Caco-2 (cell line): ENCODE results near the gene KDM4B. TPM values are rescaled to one million over a fixed set of nuclear protein-coding genes. Genes with fewer than 3 reads are reported as not detected.

Source experiments
- BruUV-seq: library from RNA; stranded (reverse); fragments of 400-500 nt; replicated peaks from 2 replicates; lab custom pipeline; 2021; lab: Mats Ljungman, UMichigan
- CTCF ChIA-PET: fragments of 300-600 bp; sonication (Branson Sonifier 250); formaldehyde crosslinking; loops from one replicate; lab custom pipeline; 2022; ENCODE audit warnings: antibody characterized with exemption; lab: Charles Lee
- POLR2A ChIA-PET: fragments of 300-600 bp; sonication (Branson Sonifier 250); formaldehyde crosslinking; loops from one replicate; lab custom pipeline; 2022; ENCODE audit warnings: antibody characterized with exemption; lab: Charles Lee
- DNase-seq, 2 experiments: peaks; one replicate each; pipeline versions ENCODE4 v3.0.0 to v3.0.0-alpha.2; 2020 to 2022
- H3K27me3 ChIP-seq: replicated peaks from 2 replicates; pipeline ENCODE4 v1.6.0; 2011; ENCODE audit warnings: low read length; ENCODE audit not compliant: control insufficient read depth, insufficient read depth
- H3K36me3 ChIP-seq: 2 replicates; pipeline ENCODE4 v1.5.1; 2011; ENCODE audit warnings: low read length; ENCODE audit not compliant: control insufficient read depth, insufficient read depth
- H3K4me1 ChIP-seq: fragments of 250-450 bp; sonication (Bioruptor Pico); 2 replicates; pipeline ENCODE4 v1.5.1; 2020; ENCODE audit warnings: mild to moderate bottlenecking
- H3K4me3 ChIP-seq: 2 replicates; pipeline ENCODE4 v1.5.1; 2011; ENCODE audit warnings: low read depth, mild to moderate bottlenecking, control low read depth, low read length
- H3K9me3 ChIP-seq: fragments of 250-450 bp; sonication (Bioruptor Pico); 2 replicates; pipeline ENCODE4 v1.5.1; 2020; ENCODE audit warnings: mild to moderate bottlenecking, moderate library complexity
- H3K27ac Mint-ChIP-seq: one replicate; pipeline ENCODE4 v1.8.0; 2022; ENCODE audit warnings: mixed read lengths; ENCODE audit not compliant: unreplicated experiment
- H3K27me3 Mint-ChIP-seq: one replicate; pipeline ENCODE4 v1.8.0; 2022; ENCODE audit warnings: mixed read lengths; ENCODE audit not compliant: insufficient read depth, unreplicated experiment
- H3K36me3 Mint-ChIP-seq: one replicate; pipeline ENCODE4 v1.8.0; 2022; ENCODE audit warnings: mild to moderate bottlenecking, mixed read lengths; ENCODE audit not compliant: insufficient read depth, unreplicated experiment
- H3K4me1 Mint-ChIP-seq: one replicate; pipeline ENCODE4 v1.8.0; 2022; ENCODE audit warnings: low read depth, mixed read lengths; ENCODE audit not compliant: unreplicated experiment
- H3K4me3 Mint-ChIP-seq: one replicate; pipeline ENCODE4 v1.8.0; 2022; ENCODE audit warnings: mild to moderate bottlenecking, moderate library complexity, mixed read lengths; ENCODE audit not compliant: unreplicated experiment
- H3K9me3 Mint-ChIP-seq: one replicate; pipeline ENCODE4 v1.8.0; 2022; ENCODE audit warnings: mixed read lengths; ENCODE audit not compliant: unreplicated experiment
- intact Hi-C: fragments of 100-400 bp; cut with micrococcal nuclease; formaldehyde crosslinking; loops from one replicate; pipeline ENCODE4 v1.10.0; 2022; ENCODE audit not compliant: unreplicated experiment
- total RNA-seq: library from RNA; stranded (reverse); gene quantifications from 2 replicates; pipeline ENCODE4 v1.2.3, GENCODE V29; 2022
- TF ChIP-seq, protein P1 (sequence below), 2 experiments: fragments of 200-600 bp in 1 of 2; IDR thresholded peaks; 1 replicate in 1 of 2; 2 replicates in 1 of 2; pipeline versions ENCODE4 v1.5.1 to v1.8.0; 2011 to 2022; ENCODE audit warnings: antibody characterized with exemption in 1 of 2, control low read depth in 1 of 2, inconsistent platforms in 1 of 2, low read depth in 1 of 2, low read length in 1 of 2, mild to moderate bottlenecking in 1 of 2, moderate library complexity in 1 of 2; ENCODE audit not compliant: insufficient read depth in 1 of 2, severe bottlenecking in 1 of 2, unreplicated experiment in 1 of 2

Gene KDM4B
- total RNA-seq, 1 experiment from 2014 or later: 27.4 TPM

DNA sequence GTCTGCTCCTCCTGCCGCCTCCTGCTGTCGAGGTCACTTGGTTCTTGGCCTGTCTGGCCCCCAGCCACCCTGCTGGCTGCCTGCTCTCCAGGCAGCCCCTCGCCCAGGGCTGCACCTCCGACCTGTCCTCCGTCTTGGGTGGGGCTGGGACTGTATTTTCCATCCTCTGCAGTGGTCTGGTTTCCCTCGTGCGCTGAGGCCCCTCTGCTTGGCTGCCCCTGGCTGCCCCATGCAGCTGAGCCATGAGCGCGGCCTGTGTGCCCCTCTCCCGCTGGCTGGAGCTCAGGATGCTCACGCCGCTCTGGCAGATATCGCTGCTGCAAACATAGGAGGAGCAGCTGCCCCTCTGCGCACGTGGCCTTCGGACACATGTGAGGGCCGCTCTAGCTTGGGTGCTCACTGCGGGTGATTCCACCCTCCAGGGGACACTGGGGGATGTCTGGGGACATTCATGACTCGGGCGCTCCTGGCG is 45.6 kb upstream of the KDM4B start:
- H3K4me1 ChIP-seq: no peaks in the 10 kb centered on the region
- no peaks in the 10 kb centered on the region for H3K9me3 ChIP-seq
- H3K27me3 ChIP-seq: no peaks in the 10 kb centered on the region
- ChIA-PET CTCF (no interaction called here), POLR2A (no interaction called here)
- Mint-ChIP-seq H3K36me3 (peaks cover 57% of the 10 kb centered on the region), H3K27me3 (no peaks in the 10 kb centered on the region), H3K4me3 (no peak overlapping the region), H3K4me1 (no peaks in the 10 kb centered on the region), H3K27ac (no peak overlapping the region), H3K9me3 (no peaks in the 10 kb centered on the region)
- intact Hi-C loops: no loop called here
- no peak for DNase-seq
- TF ChIP-seq, protein P1, sequence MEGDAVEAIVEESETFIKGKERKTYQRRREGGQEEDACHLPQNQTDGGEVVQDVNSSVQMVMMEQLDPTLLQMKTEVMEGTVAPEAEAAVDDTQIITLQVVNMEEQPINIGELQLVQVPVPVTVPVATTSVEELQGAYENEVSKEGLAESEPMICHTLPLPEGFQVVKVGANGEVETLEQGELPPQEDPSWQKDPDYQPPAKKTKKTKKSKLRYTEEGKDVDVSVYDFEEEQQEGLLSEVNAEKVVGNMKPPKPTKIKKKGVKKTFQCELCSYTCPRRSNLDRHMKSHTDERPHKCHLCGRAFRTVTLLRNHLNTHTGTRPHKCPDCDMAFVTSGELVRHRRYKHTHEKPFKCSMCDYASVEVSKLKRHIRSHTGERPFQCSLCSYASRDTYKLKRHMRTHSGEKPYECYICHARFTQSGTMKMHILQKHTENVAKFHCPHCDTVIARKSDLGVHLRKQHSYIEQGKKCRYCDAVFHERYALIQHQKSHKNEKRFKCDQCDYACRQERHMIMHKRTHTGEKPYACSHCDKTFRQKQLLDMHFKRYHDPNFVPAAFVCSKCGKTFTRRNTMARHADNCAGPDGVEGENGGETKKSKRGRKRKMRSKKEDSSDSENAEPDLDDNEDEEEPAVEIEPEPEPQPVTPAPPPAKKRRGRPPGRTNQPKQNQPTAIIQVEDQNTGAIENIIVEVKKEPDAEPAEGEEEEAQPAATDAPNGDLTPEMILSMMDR (IDR thresholded peaks at IDR 0.05; ENCODE audit: insufficient read depth in 1 of 2, low read depth in 1 of 2, low read length in 1 of 2, severe bottlenecking in 1 of 2, unreplicated experiment in 1 of 2): no peak
- no peak overlapping the region for H3K4me3 ChIP-seq
- no peaks in the 10 kb centered on the region for H3K36me3 ChIP-seq
- no TSS peak for BruUV-seq

DNA sequence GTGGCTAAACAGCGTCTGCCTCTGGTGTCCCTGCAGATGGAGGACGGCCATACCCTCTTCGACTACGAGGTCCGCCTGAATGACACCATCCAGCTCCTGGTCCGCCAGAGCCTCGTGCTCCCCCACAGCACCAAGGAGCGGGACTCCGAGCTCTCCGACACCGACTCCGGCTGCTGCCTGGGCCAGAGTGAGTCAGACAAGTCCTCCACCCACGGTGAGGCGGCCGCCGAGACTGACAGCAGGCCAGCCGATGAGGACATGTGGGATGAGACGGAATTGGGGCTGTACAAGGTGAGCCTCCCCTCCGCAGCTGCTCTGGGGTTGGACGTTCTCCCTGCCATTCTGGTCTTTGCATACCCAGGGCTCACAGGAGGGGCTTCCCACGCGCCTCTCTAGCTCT is 39.7 kb upstream of the KDM4B start:
- Histone ChIP-seq H3K9me3 (no peaks in the 10 kb centered on the region), H3K4me1 (no peaks in the 10 kb centered on the region), H3K4me3 (no peak overlapping the region), H3K36me3 (no peaks in the 10 kb centered on the region), H3K27me3 (no peaks in the 10 kb centered on the region)
- BruUV-seq: no TSS peak
- TF ChIP-seq, protein P1 (IDR thresholded peaks at IDR 0.05; ENCODE audit: insufficient read depth in 1 of 2, low read depth in 1 of 2, low read length in 1 of 2, severe bottlenecking in 1 of 2, unreplicated experiment in 1 of 2): no peak
- Mint-ChIP-seq H3K36me3 (peaks cover 41% of the 10 kb centered on the region), H3K4me3 (no peak overlapping the region), H3K27me3 (no peaks in the 10 kb centered on the region), H3K4me1 (no peaks in the 10 kb centered on the region), H3K9me3 (no peaks in the 10 kb centered on the region), H3K27ac (no peak overlapping the region)
- intact Hi-C loops: no loop called here
- ChIA-PET CTCF (interaction anchor here (0.6 kb wide), 1 partner anchor 517 kb away, joined by 3 read pairs; no protein-coding TSS in a partner anchor), POLR2A (no interaction called here)
- DNase-seq: no peak

DNA sequence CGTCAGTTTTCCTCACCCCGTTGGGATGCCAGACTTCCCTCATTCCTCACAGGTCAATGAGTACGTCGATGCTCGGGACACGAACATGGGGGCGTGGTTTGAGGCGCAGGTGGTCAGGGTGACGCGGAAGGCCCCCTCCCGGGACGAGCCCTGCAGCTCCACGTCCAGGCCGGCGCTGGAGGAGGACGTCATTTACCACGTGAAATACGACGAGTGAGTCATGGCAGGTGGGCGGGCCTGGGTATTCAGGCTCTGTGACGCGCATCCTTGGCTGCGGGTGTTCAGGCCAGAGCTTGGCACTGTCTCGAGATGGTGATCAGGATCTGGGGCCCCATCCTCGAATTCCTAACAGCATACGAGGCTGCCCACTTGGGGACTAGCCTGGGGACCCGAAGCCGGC is 38.2 kb upstream of the KDM4B start:
- no peaks in the 10 kb centered on the region for H3K27me3 ChIP-seq
- DNase-seq: no peak
- no peaks in the 10 kb centered on the region for H3K36me3 ChIP-seq
- no peaks in the 10 kb centered on the region for H3K4me1 ChIP-seq
- peaks cover 51% of the 10 kb centered on the region for H3K36me3 Mint-ChIP-seq
- intact Hi-C loops: no loop called here
- ChIA-PET POLR2A (no interaction called here), CTCF (no interaction called here)
- no peak overlapping the region for H3K27ac Mint-ChIP-seq
- TF ChIP-seq, protein P1 (IDR thresholded peaks at IDR 0.05; ENCODE audit: insufficient read depth in 1 of 2, low read depth in 1 of 2, low read length in 1 of 2, severe bottlenecking in 1 of 2, unreplicated experiment in 1 of 2): no peak
- H3K9me3 ChIP-seq: no peaks in the 10 kb centered on the region
- no peak overlapping the region for H3K4me3 ChIP-seq
- no TSS peak for BruUV-seq
- H3K4me1 Mint-ChIP-seq: no peaks in the 10 kb centered on the region
- H3K27me3 Mint-ChIP-seq: no peaks in the 10 kb centered on the region
- no peak overlapping the region for H3K4me3 Mint-ChIP-seq
- H3K9me3 Mint-ChIP-seq: no peaks in the 10 kb centered on the region
